Psoas muscle (tissue), 8 donors: ENCODE results near the gene MTA2. TPM values are rescaled to one million over a fixed set of nuclear protein-coding genes. Genes with fewer than 3 reads are reported as not detected.

Experiments used
- ATAC-seq, 4 donors: fragments of 200-7000 bp; cut with Tn5 transposase; one replicate each; pipeline ENCODE4 v1.9.1; 2020; ENCODE audit warnings: moderate library complexity in 3 of 4, mild to moderate bottlenecking in 2 of 4
- DNase-seq, 2 donors: peaks; one replicate each; pipeline ENCODE4 v3.0.0-alpha.2; 2020
- H3K27ac ChIP-seq: fragments of 200-600 bp; one replicate; pipeline ENCODE4 v1.8.0; 2022
- H3K27me3 ChIP-seq, 3 donors: fragments of 200-600 bp in 1 of 3; one replicate each; pipeline versions ENCODE4 v1.6.1 to v1.8.0; 2013 to 2022; ENCODE audit warnings: low read length in 2 of 3, mild to moderate bottlenecking in 2 of 3, moderate library complexity in 1 of 3; ENCODE audit not compliant: insufficient read depth in 3 of 3
- H3K36me3 ChIP-seq, 2 donors: fragments of 200-600 bp in 1 of 2; one replicate each; pipeline versions ENCODE4 v1.6.1 to v1.8.0; 2013 to 2022; ENCODE audit warnings: low read depth in 1 of 2, mild to moderate bottlenecking in 1 of 2, moderate library complexity in 1 of 2; ENCODE audit not compliant: insufficient read depth in 1 of 2
- H3K4me1 ChIP-seq: fragments of 200-600 bp; one replicate; pipeline ENCODE4 v1.8.0; 2022
- H3K4me3 ChIP-seq: fragments of 200-600 bp; one replicate; pipeline ENCODE4 v1.8.0; 2022; ENCODE audit warnings: mild to moderate bottlenecking
- H3K9me3 ChIP-seq: fragments of 200-600 bp; one replicate; pipeline ENCODE4 v1.8.0; 2022
- WGBS, 3 donors: extraction: QIAGEN DNeasy Blood & Tissue Kit; methylation state at CpG; one replicate each; pipeline versions ENCODE4 v1.1.6 to v1.1.7; 2013; 5-methylcytosine and 5-hydroxymethylcytosine counted together
- intact Hi-C, 2 donors: fragments of 100-400 bp; cut with DNase I; formaldehyde crosslinking; loops; one replicate each; pipeline versions ENCODE4 v1.11.0 to v1.14.2; 2022
- polyA plus RNA-seq, 3 donors: library from polyadenylated mRNA; stranded (reverse); fragments of 200-250 nt; gene quantifications; one replicate each; pipeline ENCODE4 v1.2.3, GENCODE V29; 2013
- total RNA-seq, 4 donors: library from RNA; stranded (reverse); fragmentation: NEBNext Ultra II Directional in 2 of 4; extraction: Animal tissue kit (Norgen Biotek cat#: 25700) in 2 of 4; gene quantifications; one replicate each; pipeline versions ENCODE4 v1.2.1 to v1.2.4, GENCODE V29; 2021 to 2023
- TF ChIP-seq, protein P1 (sequence below): fragments of 200-600 bp; IDR thresholded peaks from one replicate; pipeline ENCODE4 v1.8.0; 2022; ENCODE audit warnings: antibody characterized with exemption
- donor health status: healthy with polysubstance abuse.
- donor health status: DM: no; HTN: no; CAD: no; lungs with moderate emphysema.
- donor health status: Bipolar disorder and iron deficiency.
- donor health status: healthy.
- donor health status: DM: yes; HTN: yes; CAD: no.
- donor health status: DM: no; HTN: no; CAD: no.
- donor health status: DM: no; HTN: no; CAD: no.
- donor health status: DM: yes; HTN: yes; CAD: no.

MTA2 gene
- total and polyA plus RNA-seq, 7 donors: 18.4 to 32.5 (median 27.1) TPM

DNA sequence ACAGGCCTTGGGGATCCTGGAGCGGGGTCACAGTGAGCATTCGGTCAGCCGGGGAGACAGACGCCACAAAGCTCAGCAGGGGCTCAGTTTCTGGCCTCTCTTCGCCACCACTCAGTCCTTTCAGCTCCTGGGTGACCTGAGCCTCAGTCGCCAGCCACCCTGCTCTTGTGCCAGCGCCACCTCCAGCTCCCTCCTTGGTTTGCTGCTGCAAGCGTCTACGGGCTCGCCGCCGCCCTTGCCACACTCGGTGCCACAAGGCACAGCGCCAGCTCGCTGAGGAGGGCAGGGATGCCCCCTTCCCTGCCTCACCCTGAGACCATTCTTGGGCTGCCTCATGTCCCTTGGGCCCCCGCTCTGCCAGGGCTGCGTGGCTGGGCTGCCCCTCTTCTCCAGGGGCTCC, 26.5 kb downstream of the MTA2 start:
- H3K9me3 ChIP-seq: no peaks in the 10 kb centered on the region
- peaks cover 5 to 71% of the 10 kb centered on the region in 2 donors for H3K36me3 ChIP-seq
- TF ChIP-seq, protein P1, sequence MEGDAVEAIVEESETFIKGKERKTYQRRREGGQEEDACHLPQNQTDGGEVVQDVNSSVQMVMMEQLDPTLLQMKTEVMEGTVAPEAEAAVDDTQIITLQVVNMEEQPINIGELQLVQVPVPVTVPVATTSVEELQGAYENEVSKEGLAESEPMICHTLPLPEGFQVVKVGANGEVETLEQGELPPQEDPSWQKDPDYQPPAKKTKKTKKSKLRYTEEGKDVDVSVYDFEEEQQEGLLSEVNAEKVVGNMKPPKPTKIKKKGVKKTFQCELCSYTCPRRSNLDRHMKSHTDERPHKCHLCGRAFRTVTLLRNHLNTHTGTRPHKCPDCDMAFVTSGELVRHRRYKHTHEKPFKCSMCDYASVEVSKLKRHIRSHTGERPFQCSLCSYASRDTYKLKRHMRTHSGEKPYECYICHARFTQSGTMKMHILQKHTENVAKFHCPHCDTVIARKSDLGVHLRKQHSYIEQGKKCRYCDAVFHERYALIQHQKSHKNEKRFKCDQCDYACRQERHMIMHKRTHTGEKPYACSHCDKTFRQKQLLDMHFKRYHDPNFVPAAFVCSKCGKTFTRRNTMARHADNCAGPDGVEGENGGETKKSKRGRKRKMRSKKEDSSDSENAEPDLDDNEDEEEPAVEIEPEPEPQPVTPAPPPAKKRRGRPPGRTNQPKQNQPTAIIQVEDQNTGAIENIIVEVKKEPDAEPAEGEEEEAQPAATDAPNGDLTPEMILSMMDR: no peak
- H3K27ac ChIP-seq: peak overlapping the region; percentile 92
- ATAC-seq: no peak
- H3K4me1 ChIP-seq: peaks cover 53% of the 10 kb centered on the region
- no peaks in the 10 kb centered on the region for H3K27me3 ChIP-seq
- 18 to 36% (median 25%) methylated on average over 17 of the region's 17 CpGs for WGBS, 3 donors
- peak in 1 of 2 donors; percentile 65 for DNase-seq
- intact Hi-C loops: loop anchor here in 1 of 2 donors (10.0 kb wide), 1 partner anchor 280 kb away; no protein-coding TSS in a partner anchor
- H3K4me3 ChIP-seq: peak overlapping the region; percentile 90

DNA sequence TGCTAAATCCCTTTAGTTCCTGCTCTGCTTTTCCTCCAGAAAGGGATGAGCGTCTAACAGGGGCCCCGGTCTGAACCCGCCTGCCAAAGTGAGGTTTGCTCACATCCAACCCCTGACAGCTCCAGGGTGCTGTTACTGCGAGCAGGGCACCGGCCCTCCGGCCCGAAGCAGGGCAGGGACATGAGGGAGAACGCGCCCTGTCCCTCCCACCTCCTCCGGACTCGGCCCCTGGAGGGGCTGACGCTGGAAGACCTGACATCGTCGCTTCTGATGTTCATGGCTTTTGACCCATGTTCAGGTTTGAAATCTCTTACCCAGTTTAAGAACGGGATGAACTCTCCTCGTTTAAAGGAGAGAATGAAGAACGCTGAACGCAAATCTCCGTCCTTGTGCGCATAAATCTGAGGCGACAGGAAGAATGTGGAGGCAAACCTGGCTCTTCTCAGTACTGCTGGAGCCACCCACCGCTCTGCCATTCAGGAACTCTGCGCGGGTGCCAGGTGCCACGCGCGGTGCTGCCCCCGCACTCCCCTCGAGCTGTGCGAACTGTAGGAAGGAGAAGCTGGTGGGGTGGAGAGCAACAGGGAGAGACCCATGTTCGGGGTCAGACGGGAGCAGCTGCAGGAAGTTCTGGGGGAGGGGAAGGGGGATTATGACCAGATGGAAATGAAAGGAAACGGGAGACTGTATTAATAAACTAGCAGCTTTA, 27.1 kb downstream of the MTA2 start:
- DNase-seq: peak in 1 of 2 donors; percentile 71
- TF ChIP-seq, protein P1: no peak
- WGBS, 3 donors: 0 to 1% (median 1%) methylated on average over 33 of the region's 33 CpGs
- ATAC-seq: peak; percentile 10 to 23 (median 18)
- Histone ChIP-seq H3K4me1 (peaks cover 57% of the 10 kb centered on the region), H3K4me3 (peak overlapping the region; percentile 90), H3K36me3 (peaks cover 5 to 73% of the 10 kb centered on the region in 2 donors), H3K27ac (peak overlapping the region; percentile 92), H3K27me3 (no peaks in the 10 kb centered on the region), H3K9me3 (no peaks in the 10 kb centered on the region)
- intact Hi-C loops: loop anchor here in 1 of 2 donors (10.0 kb wide), 1 partner anchor 280 kb away; no protein-coding TSS in a partner anchor

DNA sequence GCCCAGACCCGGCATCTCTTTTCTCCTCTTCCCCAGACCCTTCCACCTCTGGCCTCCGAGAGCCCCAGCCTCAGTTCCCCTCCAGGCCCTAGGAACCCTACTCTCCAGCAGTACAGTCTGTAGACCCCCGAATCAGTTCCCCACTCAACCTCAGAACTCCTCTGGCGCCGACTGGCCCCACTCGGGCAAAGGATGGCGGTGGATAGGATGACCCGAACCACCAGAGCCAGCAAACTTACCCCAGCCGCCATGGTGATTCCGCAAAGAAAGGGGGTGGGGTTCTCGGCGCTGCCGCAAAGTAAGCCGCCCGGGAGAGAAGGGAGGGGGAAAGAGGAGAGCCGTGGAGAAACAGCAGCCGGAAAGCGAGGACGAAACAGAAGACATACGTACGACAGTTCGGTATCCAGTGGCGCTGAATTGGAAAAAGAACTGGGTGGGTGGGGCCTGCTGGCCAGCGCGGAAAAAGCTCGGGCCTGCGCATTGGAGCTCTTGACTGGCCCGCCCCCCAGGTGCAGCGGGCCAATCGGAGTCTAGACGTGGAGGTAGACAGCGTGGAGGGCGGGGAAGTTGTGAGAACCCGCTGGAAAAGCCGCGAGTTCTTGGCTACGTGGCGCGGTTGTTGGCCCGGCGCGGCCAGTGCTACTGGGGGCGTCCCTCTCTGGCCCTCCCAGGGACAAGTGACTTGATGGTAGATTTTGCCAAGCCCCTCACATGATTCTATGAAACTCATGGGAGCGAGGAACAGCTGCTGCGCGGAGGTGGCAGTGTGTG, 27.9 kb downstream of the MTA2 start, which contains the start of gene EEF1G:
Gene EEF1G, minus strand, starts transcription at position 300 of the 771 bp plus-strand sequence. Its CDS starts 49 bp downstream, at position 251.
- no peaks in the 10 kb centered on the region for H3K9me3 ChIP-seq
- intact Hi-C loops: loop anchor here in 1 of 2 donors (10.0 kb wide), 1 partner anchor 281 kb away; no protein-coding TSS in a partner anchor
- TF ChIP-seq, protein P1: no peak
- H3K4me1 ChIP-seq: peaks cover 56% of the 10 kb centered on the region
- DNase-seq: peak; percentile 98 to 99
- H3K27ac ChIP-seq: peak within 1 kb of the TSS; percentile 92
- H3K27me3 ChIP-seq: no peaks in the 10 kb centered on the region
- 0% methylated on average over 46 of the region's 46 CpGs for WGBS, 3 donors
- H3K4me3 ChIP-seq: peak within 1 kb of the TSS; percentile 90
- ATAC-seq: peak; percentile 92 to 94 (median 94)
- H3K36me3 ChIP-seq: peaks cover 5 to 73% of the 10 kb centered on the region in 2 donors

GRCh38 chr11:62573006-62573591, 28.6 kb downstream of the MTA2 start:
- DNase-seq (no peak), ATAC-seq (peak in 3 of 4 donors; percentile 0 to 3 (median 0))
- Histone ChIP-seq H3K27ac (peak overlapping the region; percentile 92), H3K4me1 (peaks cover 55% of the 10 kb centered on the region), H3K9me3 (no peaks in the 10 kb centered on the region), H3K36me3 (peaks cover 5 to 73% of the 10 kb centered on the region in 2 donors), H3K27me3 (no peaks in the 10 kb centered on the region), H3K4me3 (peak overlapping the region; percentile 90)
- intact Hi-C loops: loop anchor here in 1 of 2 donors (10.0 kb wide), 1 partner anchor 282 kb away; no protein-coding TSS in a partner anchor
- TF ChIP-seq, protein P1: no peak
- 0 to 1% (median 1%) methylated on average over 33 of the region's 33 CpGs for WGBS, 3 donors
